ENCODE measurements around the gene TMOD1. TPM values are rescaled to one million over a fixed set of nuclear protein-coding genes. Genes with fewer than 3 reads are reported as not detected.
"Not testable (repeated sequence)": the region's sequence is repeated elsewhere in the genome, so short reads cannot be mapped to it uniquely, and the experiment has no call there.

TMOD1 gene
- total RNA-seq, 2 donors from 2014 or later: 44.0 to 77.6 TPM

- Histone ChIP-seq H3K4me3 (no peak overlapping the region), H3K4me1 (ENCODE audit: control insufficient read depth in 1 of 2, low read depth in 2 of 2) (peaks cover 0 to 14% of the 10 kb centered on the region in 2 donors), H3K36me3 (peaks cover 5% of the 10 kb centered on the region), H3K27ac (no peak overlapping the region), H3K27me3 (replicated peaks; ENCODE audit: insufficient read depth) (no peaks in the 10 kb centered on the region), H3K9me3 (no peaks in the 10 kb centered on the region)
- ATAC-seq (ENCODE audit: insufficient number of reproducible peaks, low FRiP score, low read depth) (no peak), DNase-seq (ENCODE audit: low spot score) (no peak)
- TF ChIP-seq CTCF (IDR thresholded peaks at IDR 0.05): no peak
These were observed 78.4 kb downstream of the TMOD1 start for GRCh38 chr9:97579914-97580313.

DNA sequence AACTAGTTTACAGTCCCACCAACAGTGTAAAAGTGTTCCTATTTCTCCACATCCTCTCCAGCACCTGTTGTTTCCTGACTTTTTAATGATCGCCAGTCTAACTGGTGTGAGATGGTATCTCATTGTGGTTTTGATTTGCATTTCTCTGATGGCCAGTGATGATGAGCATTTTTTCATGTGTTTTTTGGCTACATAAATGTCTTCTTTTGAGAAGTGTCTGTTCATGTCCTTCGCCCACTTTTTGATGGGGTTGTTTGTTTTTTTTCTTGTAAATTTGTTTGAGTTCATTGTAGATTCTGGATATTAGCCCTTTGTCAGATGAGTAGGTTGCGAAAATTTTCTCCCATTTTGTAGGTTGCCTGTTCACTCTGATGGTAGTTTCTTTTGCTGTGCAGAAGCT lies 80.1 kb downstream of the TMOD1 start:
- H3K4me1 ChIP-seq (ENCODE audit: control insufficient read depth in 1 of 2, low read depth in 2 of 2): peaks cover 0 to 14% of the 10 kb centered on the region in 2 donors
- not testable (repeated sequence) for H3K27me3 ChIP-seq (replicated peaks; ENCODE audit: insufficient read depth); H3K4me3 ChIP-seq; H3K36me3 ChIP-seq; DNase-seq (ENCODE audit: low spot score); H3K27ac ChIP-seq; ATAC-seq (ENCODE audit: insufficient number of reproducible peaks, low FRiP score, low read depth); H3K9me3 ChIP-seq

DNA sequence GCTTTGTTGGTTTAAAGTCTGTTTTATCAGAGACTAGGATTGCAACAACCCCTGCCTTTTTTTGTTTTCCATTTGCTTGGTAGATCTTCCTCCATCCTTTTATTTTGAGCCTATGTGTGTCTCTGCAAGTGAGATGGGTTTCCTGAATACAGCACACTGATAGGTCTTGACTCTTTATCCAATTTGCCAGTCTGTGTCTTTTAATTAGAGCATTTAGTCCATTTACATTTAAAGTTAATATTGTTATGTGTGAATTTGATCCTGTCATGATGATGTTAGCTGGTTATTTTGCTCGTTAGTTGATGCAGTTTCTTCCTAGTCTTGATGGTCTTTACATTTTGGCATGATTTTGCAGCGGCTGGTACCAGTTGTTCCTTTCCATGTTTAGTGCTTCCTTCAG lies 83.3 kb downstream of the TMOD1 start:
- not testable (repeated sequence) for H3K36me3 ChIP-seq; H3K4me3 ChIP-seq; H3K27me3 ChIP-seq (replicated peaks; ENCODE audit: insufficient read depth); H3K27ac ChIP-seq; H3K9me3 ChIP-seq; ATAC-seq (ENCODE audit: insufficient number of reproducible peaks, low FRiP score, low read depth); DNase-seq (ENCODE audit: low spot score); H3K4me1 ChIP-seq (ENCODE audit: control insufficient read depth in 1 of 2, low read depth in 2 of 2)

- not testable (repeated sequence) for H3K4me3 ChIP-seq; H3K27me3 ChIP-seq (replicated peaks; ENCODE audit: insufficient read depth); DNase-seq (ENCODE audit: low spot score); H3K36me3 ChIP-seq; H3K9me3 ChIP-seq; H3K4me1 ChIP-seq (ENCODE audit: control insufficient read depth in 1 of 2, low read depth in 2 of 2); ATAC-seq (ENCODE audit: insufficient number of reproducible peaks, low FRiP score, low read depth); H3K27ac ChIP-seq
These were observed 85.4 kb downstream of the TMOD1 start for GRCh38 chr9:97586909-97587308.

GRCh38 chr9:97591535-97591934 lies 90.1 kb downstream of the TMOD1 start:
- H3K4me3 ChIP-seq: no peak overlapping the region
- H3K27me3 ChIP-seq (replicated peaks; ENCODE audit: insufficient read depth): no peaks in the 10 kb centered on the region
- H3K36me3 ChIP-seq: peaks cover 8% of the 10 kb centered on the region
- H3K4me1 ChIP-seq (ENCODE audit: control insufficient read depth in 1 of 2, low read depth in 2 of 2): peaks cover 9 to 22% of the 10 kb centered on the region in 2 donors
- no peak for ATAC-seq (ENCODE audit: insufficient number of reproducible peaks, low FRiP score, low read depth)
- TF ChIP-seq CTCF (IDR thresholded peaks at IDR 0.05): no peak
- no peak for DNase-seq (ENCODE audit: low spot score)
- H3K9me3 ChIP-seq: no peaks in the 10 kb centered on the region
- H3K27ac ChIP-seq: no peak overlapping the region

- Histone ChIP-seq H3K27ac (no peak overlapping the region), H3K36me3 (peaks cover 5% of the 10 kb centered on the region), H3K9me3 (no peaks in the 10 kb centered on the region), H3K4me1 (ENCODE audit: control insufficient read depth in 1 of 2, low read depth in 2 of 2) (peaks cover 12 to 28% of the 10 kb centered on the region in 2 donors), H3K27me3 (replicated peaks; ENCODE audit: insufficient read depth) (no peaks in the 10 kb centered on the region), H3K4me3 (no peak overlapping the region)
- DNase-seq (ENCODE audit: low spot score) (no peak), ATAC-seq (ENCODE audit: insufficient number of reproducible peaks, low FRiP score, low read depth) (no peak)
- no peak for TF ChIP-seq CTCF (IDR thresholded peaks at IDR 0.05)
These were observed 90.7 kb downstream of the TMOD1 start for GRCh38 chr9:97592126-97592525.

DNA sequence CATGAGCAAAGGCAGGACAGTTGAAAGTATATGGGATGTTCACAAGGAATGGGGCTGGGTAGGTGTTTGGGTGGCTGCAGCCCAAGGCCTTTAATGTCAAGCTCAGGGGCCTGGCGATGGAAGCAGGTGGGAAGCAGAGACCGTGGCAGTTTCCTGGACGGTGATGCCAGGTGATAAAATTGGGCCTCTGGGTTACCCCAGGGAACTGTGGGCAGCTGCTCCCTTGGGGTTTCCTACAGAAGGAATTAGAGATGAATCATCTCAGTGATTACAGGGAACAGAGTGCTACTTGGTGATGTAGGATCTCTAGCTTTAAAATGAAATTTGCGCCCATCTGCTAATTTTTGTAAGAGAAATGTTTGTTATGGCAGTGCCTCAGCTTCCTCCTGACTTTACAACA lies 92.5 kb downstream of the TMOD1 start:
- no peak for TF ChIP-seq CTCF (IDR thresholded peaks at IDR 0.05)
- H3K4me1 ChIP-seq (ENCODE audit: control insufficient read depth in 1 of 2, low read depth in 2 of 2): peaks cover 29 to 46% of the 10 kb centered on the region in 2 donors
- no peaks in the 10 kb centered on the region for H3K27me3 ChIP-seq (replicated peaks; ENCODE audit: insufficient read depth)
- peaks cover 4% of the 10 kb centered on the region for H3K36me3 ChIP-seq
- H3K27ac ChIP-seq: peak overlapping the region; percentile 17 to 47
- H3K9me3 ChIP-seq: no peaks in the 10 kb centered on the region
- ATAC-seq (ENCODE audit: insufficient number of reproducible peaks, low FRiP score, low read depth) (no peak), DNase-seq (ENCODE audit: low spot score) (no peak)
- H3K4me3 ChIP-seq: no peak overlapping the region
